Activated CD4-positive, alpha-beta T cell treated with anti-CD3 and anti-CD28 coated beads, Interleukin-2, amount 50 U/mL, for 16 hours (primary cell): Measurements from ENCODE around the gene TMPRSS13.
"Not testable (repeated sequence)": the region's sequence is repeated elsewhere in the genome, so short reads cannot be mapped to it uniquely, and the experiment has no call there.

ENCODE experiments used
- DNase-seq: peaks from one replicate; pipeline ENCODE4 v3.0.0-alpha.2; 2020

TMPRSS13 gene

GRCh38 chr11:117869604-117870003 lies 59.6 kb downstream of the TMPRSS13 start:
- no peak for DNase-seq

GRCh38 chr11:117868815-117869561 lies 60.2 kb downstream of the TMPRSS13 start:
- DNase-seq = no peak

GRCh38 chr11:117868088-117868487 lies 61.1 kb downstream of the TMPRSS13 start:
- DNase-seq = no peak

- DNase-seq = no peak
Observed at GRCh38 chr11:117866526-117866925, 62.7 kb downstream of the TMPRSS13 start.

- DNase-seq = not testable (repeated sequence)
Observed at GRCh38 chr11:117865546-117865945, 63.7 kb downstream of the TMPRSS13 start.

GRCh38 chr11:117863383-117863782 lies 65.8 kb downstream of the TMPRSS13 start:
- DNase-seq = no peak

GRCh38 chr11:117862753-117863152 lies 66.4 kb downstream of the TMPRSS13 start:
- DNase-seq = no peak

GRCh38 chr11:117862019-117862725 lies 67.0 kb downstream of the TMPRSS13 start:
- no peak for DNase-seq

GRCh38 chr11:117861151-117862018 lies 67.8 kb downstream of the TMPRSS13 start:
- no peak for DNase-seq

GRCh38 chr11:117860139-117860538 lies 69.1 kb downstream of the TMPRSS13 start:
- no peak for DNase-seq

- DNase-seq = no peak
Observed at GRCh38 chr11:117859488-117860112, 69.6 kb downstream of the TMPRSS13 start.

GRCh38 chr11:117859061-117859460 lies 70.1 kb downstream of the TMPRSS13 start:
- DNase-seq = no peak

GRCh38 chr11:117857734-117858414 lies 71.3 kb downstream of the TMPRSS13 start:
- DNase-seq = no peak

- DNase-seq = no peak
Observed at GRCh38 chr11:117855912-117856651, 73.1 kb downstream of the TMPRSS13 start.

GRCh38 chr11:117855186-117855845 lies 73.9 kb downstream of the TMPRSS13 start:
- no peak for DNase-seq

GRCh38 chr11:117852309-117852708 lies 76.9 kb downstream of the TMPRSS13 start:
- DNase-seq = no peak

GRCh38 chr11:117851852-117852251 lies 77.3 kb downstream of the TMPRSS13 start:
- DNase-seq = no peak

- no peak for DNase-seq
Observed at GRCh38 chr11:117851106-117851505, 78.1 kb downstream of the TMPRSS13 start.
